HL-60 (cell line): Measurements from ENCODE around the gene FECH.

ENCODE experiments used
- CTCF ChIP-seq: IDR thresholded peaks from one replicate; pipeline ENCODE4 v1.5.1; 2011; ENCODE audit warnings: low read length, control low read depth, inconsistent platforms; ENCODE audit not compliant: insufficient read depth
- GABPA ChIP-seq: IDR thresholded peaks from 2 replicates; pipeline ENCODE4 v1.6.1; 2012; ENCODE audit warnings: low read depth
- POLR2AphosphoS5 ChIP-seq: IDR thresholded peaks from 2 replicates; pipeline ENCODE4 v1.6.1; 2012; ENCODE audit warnings: low read depth
- REST ChIP-seq: IDR thresholded peaks from 2 replicates; pipeline ENCODE4 v1.6.1; 2012; ENCODE audit warnings: low read depth; ENCODE audit not compliant: insufficient replicate concordance
- SPI1 ChIP-seq: IDR thresholded peaks from 2 replicates; pipeline ENCODE4 v1.6.1; 2012; ENCODE audit warnings: low read depth, mild to moderate bottlenecking, borderline replicate concordance

GRCh38 chr18:57569133-57569532 is 17.4 kb downstream of the FECH start:
- TF ChIP-seq POLR2AphosphoS5 (no peak), CTCF (no peak), REST (no peak), SPI1 (peak; percentile 48; the same call in 1 of the 2 replicates), GABPA (no peak)
